Stimulated activated CD4-positive, alpha-beta T cell treated with anti-CD3 and anti-CD28 coated beads, TNF-alpha, amount 100 ng/mL, for 4 hours (primary cell): ENCODE data around the gene PRR19.
"Not testable (repeated sequence)": the region's sequence is repeated elsewhere in the genome, so short reads cannot be mapped to it uniquely, and the experiment has no call there.

Experiments used
- DNase-seq, 3 experiments: peaks; one replicate each; pipeline ENCODE4 v3.0.0-alpha.2; 2020; ENCODE audit warnings: low read depth in 3 of 3

PRR19 gene

GRCh38 chr19:42301646-42302203 is at the start of gene PRR19:
Gene PRR19, plus strand, starts transcription at chr19:42302132. Its CDS starts 7,453 bp downstream, at chr19:42309585.
- DNase-seq: no peak

GRCh38 chr19:42252365-42253244 is 49.3 kb upstream of the PRR19 start:
- no peak for DNase-seq

GRCh38 chr19:42253245-42254088 is 48.5 kb upstream of the PRR19 start:
- DNase-seq: peak; percentile 26 to 58 (median 45)

- DNase-seq: peak; percentile 67 to 69 (median 68)
Measured at GRCh38 chr19:42254089-42254849, 47.7 kb upstream of the PRR19 start.

- peak; percentile 89 to 93 (median 92) for DNase-seq
Measured at GRCh38 chr19:42254850-42255765, 46.8 kb upstream of the PRR19 start, which contains the start of gene ERF. Gene ERF, minus strand, starts transcription at chr19:42255128. Its CDS starts 129 bp downstream, at chr19:42254999.

GRCh38 chr19:42255766-42256745 is 45.9 kb upstream of the PRR19 start:
- DNase-seq: no peak

- not testable (repeated sequence) for DNase-seq
Measured at GRCh38 chr19:42257842-42258241, 44.1 kb upstream of the PRR19 start.

- DNase-seq: no peak
Measured at GRCh38 chr19:42261763-42262162, 40.2 kb upstream of the PRR19 start.

- DNase-seq: not testable (repeated sequence)
Measured at GRCh38 chr19:42266105-42266504, 35.8 kb upstream of the PRR19 start.

GRCh38 chr19:42266928-42267603 is 34.9 kb upstream of the PRR19 start:
- not testable (repeated sequence) for DNase-seq

- no peak for DNase-seq
Measured at GRCh38 chr19:42267644-42268141, 34.2 kb upstream of the PRR19 start.

- peak; percentile 92 to 97 (median 97) for DNase-seq
Measured at GRCh38 chr19:42268142-42268703, 33.7 kb upstream of the PRR19 start.

GRCh38 chr19:42268704-42269477 is 33.0 kb upstream of the PRR19 start, which contains the start of gene CIC:
Gene CIC, plus strand, starts transcription at chr19:42269252. Its CDS starts 2,532 bp downstream, at chr19:42271784.
- peak; percentile 96 to 99 (median 98) for DNase-seq

GRCh38 chr19:42269478-42270345 is 32.2 kb upstream of the PRR19 start:
- DNase-seq: no peak

- peak in 1 of 3 experiments; percentile 39 for DNase-seq
Measured at GRCh38 chr19:42270346-42271044, 31.4 kb upstream of the PRR19 start.
